PC-3 (cell line): ENCODE measurements around the gene SCMH1.

Experiments
- CTCF ChIP-seq: fragments of 300-600 bp; sonication (generic); conservative IDR thresholded peaks from 2 replicates; pipeline ENCODE4 v1.5.1; 2017; ENCODE audit warnings: antibody characterized with exemption, low read depth, mild to moderate bottlenecking, low read length
- EZH2 ChIP-seq: fragments of 300-600 bp; sonication (generic); IDR thresholded peaks from one replicate; pipeline ENCODE4 v1.6.1; 2017; ENCODE audit warnings: antibody characterized with exemption, mild to moderate bottlenecking, low read length; ENCODE audit not compliant: unreplicated experiment

- TF ChIP-seq CTCF = no peak
- TF ChIP-seq EZH2 = no peak
Measured at GRCh38 chr1:41158147-41158875, 83.8 kb downstream of the SCMH1 start.
